GM19351 (cell line): ENCODE measurements around the gene METTL17.

Experiments used
- ATAC-seq: cut with Tn5 transposase; IDR thresholded peaks from one replicate; pipeline ENCODE4 v1.9.1; 2021; ENCODE audit warnings: mild to moderate bottlenecking, moderate library complexity; ENCODE audit not compliant: unreplicated experiment

The METTL17 gene

DNA sequence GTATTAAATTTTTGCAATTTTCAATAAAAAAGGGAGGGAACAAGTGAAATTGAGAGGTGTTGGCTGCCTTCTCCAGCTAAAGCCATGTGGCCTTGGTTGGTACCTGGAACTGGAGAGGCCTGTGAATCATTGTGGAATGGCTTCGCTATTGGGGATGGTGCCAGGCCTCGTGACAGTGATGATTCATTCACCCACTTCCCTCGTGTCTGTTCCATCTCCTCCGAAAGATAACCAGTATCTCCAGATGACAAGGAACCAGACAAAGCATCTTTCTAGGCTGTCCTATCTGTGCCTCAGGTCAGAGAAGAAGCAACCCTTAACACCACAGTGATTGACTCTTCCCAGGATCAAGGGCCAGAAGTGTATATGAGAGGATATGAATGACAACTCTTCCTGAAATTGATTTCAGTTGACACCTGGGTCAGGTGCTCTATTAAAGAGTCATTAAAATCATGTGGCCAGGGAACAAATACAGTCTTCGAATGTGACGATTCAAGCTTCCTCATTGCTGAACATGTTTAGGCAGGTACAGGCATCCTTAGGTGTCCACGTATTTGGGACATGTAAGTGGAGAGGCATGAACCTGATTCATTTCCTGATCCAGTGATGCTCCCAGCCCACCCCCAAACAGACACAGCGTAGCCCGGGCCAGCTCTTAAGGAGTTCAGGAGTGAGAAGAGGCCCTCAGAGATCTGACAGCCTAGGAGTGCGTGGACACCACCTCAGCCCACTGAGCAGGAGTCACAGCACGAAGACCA lies 52.1 kb downstream of the METTL17 start, which contains the start of gene RNASE7:
TSS of gene RNASE7 (plus strand) at position 687 of the 758 bp plus-strand sequence. CDS start 631 bp downstream, outside the sequence.
- ATAC-seq, result no peak

DNA sequence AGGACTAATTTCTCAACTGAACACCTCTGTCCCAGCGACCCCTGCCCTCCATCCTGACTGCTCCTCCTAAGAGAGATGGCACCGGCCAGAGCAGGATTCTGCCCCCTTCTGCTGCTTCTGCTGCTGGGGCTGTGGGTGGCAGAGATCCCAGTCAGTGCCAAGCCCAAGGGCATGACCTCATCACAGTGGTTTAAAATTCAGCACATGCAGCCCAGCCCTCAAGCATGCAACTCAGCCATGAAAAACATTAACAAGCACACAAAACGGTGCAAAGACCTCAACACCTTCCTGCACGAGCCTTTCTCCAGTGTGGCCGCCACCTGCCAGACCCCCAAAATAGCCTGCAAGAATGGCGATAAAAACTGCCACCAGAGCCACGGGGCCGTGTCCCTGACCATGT lies 53.1 kb downstream of the METTL17 start:
- ATAC-seq, result no peak

DNA sequence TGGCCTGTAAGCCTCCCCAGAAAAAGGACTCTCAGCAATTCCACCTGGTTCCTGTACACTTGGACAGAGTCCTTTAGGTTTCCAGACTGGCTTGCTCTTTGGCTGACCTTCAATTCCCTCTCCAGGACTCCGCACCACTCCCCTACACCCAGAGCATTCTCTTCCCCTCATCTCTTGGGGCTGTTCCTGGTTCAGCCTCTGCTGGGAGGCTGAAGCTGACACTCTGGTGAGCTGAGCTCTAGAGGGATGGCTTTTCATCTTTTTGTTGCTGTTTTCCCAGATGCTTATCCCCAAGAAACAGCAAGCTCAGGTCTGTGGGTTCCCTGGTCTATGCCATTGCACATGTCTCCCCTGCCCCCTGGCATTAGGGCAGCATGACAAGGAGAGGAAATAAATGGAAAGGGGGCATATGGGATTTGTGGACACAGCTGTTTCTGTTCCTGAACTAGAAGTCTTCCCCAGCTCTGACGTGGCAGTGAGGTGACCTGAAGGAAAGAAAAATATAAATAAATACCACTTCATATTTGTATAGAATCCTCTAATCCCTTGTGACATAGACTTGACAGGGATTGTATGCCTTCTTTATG lies 53.7 kb downstream of the METTL17 start:
- ATAC-seq, result no peak

DNA sequence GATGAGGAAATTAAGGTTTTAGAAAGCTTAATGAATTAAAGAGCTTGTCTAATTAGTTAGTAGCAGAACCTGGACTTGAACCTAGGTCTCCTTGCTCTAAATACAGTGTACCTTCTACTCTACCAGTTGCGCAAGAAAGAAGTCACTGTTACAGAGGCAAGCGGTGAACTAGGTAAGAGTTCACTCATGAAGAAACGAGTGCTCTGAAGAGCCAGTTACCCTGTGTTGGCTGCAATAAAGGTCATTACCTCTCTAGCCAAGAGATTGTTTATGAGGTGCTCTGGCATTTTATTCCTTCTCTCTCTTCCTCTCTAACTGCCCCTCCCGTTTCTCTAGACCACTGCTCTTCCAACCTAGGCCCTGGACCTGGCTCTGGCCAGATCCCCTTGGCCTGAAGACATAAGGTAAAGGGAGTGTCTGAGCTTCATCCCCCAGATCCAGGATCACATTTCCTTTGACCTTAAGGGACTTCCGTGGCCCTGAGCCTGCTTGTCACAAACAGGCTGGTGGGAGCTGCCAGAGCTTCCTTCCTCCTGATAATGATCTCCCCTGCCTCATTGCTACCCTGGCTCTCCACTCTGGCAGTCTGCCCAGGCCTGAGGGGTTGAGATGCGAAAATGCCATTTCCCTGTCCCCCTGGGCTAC lies 54.3 kb downstream of the METTL17 start:
- ATAC-seq, result no peak
